K562 (cell line): Measurements from ENCODE around the gene AHNAK. TPM values are rescaled to one million over a fixed set of nuclear protein-coding genes. Genes with fewer than 3 reads are reported as not detected.

Experiments used
- ATAC-seq: fragments of 200-7000 bp; cut with Tn5 transposase; 3 replicates; pipeline ENCODE4 v1.9.1; 2020; ENCODE audit warnings: moderate library complexity
- BruUV-seq: library from RNA; stranded (reverse); fragments of 400-500 nt; replicated peaks from 2 replicates; lab custom pipeline; 2021; lab: Mats Ljungman, UMichigan
- CTCF ChIA-PET: fragments of 300-600 bp; formaldehyde crosslinking; extraction: SDS; loops from one replicate; lab custom pipeline; 2021; ENCODE audit warnings: low intra/inter-chr PET ratio; lab: Yijun Ruan, JAX
- POLR2A ChIA-PET: fragments of 300-600, 350-650 bp; sonication (Branson Sonifier 250); formaldehyde crosslinking; extraction: SDS; loops from one replicate; lab custom pipeline; 2021; ENCODE audit warnings: antibody characterized with exemption, inconsistent platforms; lab: Yijun Ruan, JAX
- DNase-seq, 4 experiments: peaks; one replicate each; pipeline versions ENCODE4 v3.0.0 to v3.0.0-alpha.2; 2011 to 2018; ENCODE audit warnings: low spot score in 3 of 4, mixed read lengths in 3 of 4; ENCODE audit errors: extremely low read depth in 1 of 4
- FAIRE-seq: peaks from 2 replicates; lab custom pipeline; 2011; peaks lifted over from hg19 to GRCh38; lab: Jason Lieb, UNC
- H2AFZ ChIP-seq: 2 replicates; pipeline ENCODE4 v1.6.0; 2011; ENCODE audit warnings: low read depth, low read length, control low read depth, inconsistent platforms
- H3K27ac ChIP-seq: fragments of 200-600 bp; 3 replicates; pipeline ENCODE4 v1.8.0; 2011; ENCODE audit warnings: low read depth, mild to moderate bottlenecking, control low read depth, inconsistent platforms, low read length, moderate library complexity, mixed read lengths; ENCODE audit errors: extremely low read depth
- H3K27me3 ChIP-seq, 2 experiments: fragments of 300-600 bp in 1 of 2; 2 replicates in 1 of 2; 3 replicates in 1 of 2; pipeline versions ENCODE4 v1.6.0 to v1.8.0; 2011; ENCODE audit warnings: inconsistent platforms in 2 of 2, low read length in 2 of 2, mild to moderate bottlenecking in 1 of 2, mixed read lengths in 1 of 2, moderate library complexity in 1 of 2; ENCODE audit not compliant: control insufficient read depth in 2 of 2, insufficient read depth in 2 of 2
- H3K36me3 ChIP-seq: fragments of 300-600 bp; 3 replicates; pipeline ENCODE4 v1.8.0; 2011; ENCODE audit warnings: mild to moderate bottlenecking, low read length, inconsistent platforms; ENCODE audit not compliant: control insufficient read depth, insufficient read depth
- H3K4me1 ChIP-seq, 2 experiments: fragments of 200-600 bp in 1 of 2; replicated peaks in 1 of 2; 2 replicates in 1 of 2; 3 replicates in 1 of 2; pipeline versions ENCODE4 v1.5.1 to v1.8.0; 2011; ENCODE audit warnings: inconsistent platforms in 2 of 2, low read length in 2 of 2, mild to moderate bottlenecking in 1 of 2, mixed read lengths in 1 of 2, moderate library complexity in 1 of 2; ENCODE audit not compliant: control insufficient read depth in 2 of 2, insufficient read depth in 2 of 2
- H3K4me2 ChIP-seq: 2 replicates; pipeline ENCODE4 v1.6.1; 2011; ENCODE audit warnings: low read length, control low read depth, inconsistent platforms, mixed read lengths; ENCODE audit not compliant: insufficient read depth
- H3K4me3 ChIP-seq: fragments of 200-600 bp; sonication (generic), shearing (Covaris generic); 2 replicates; pipeline ENCODE4 v1.5.1; 2016; ENCODE audit warnings: control low read depth, inconsistent platforms
- H3K79me2 ChIP-seq: fragments of 200-600 bp; 3 replicates; pipeline ENCODE4 v1.8.0; 2011; ENCODE audit warnings: low read length, inconsistent platforms; ENCODE audit not compliant: control insufficient read depth, insufficient read depth
- H3K9ac ChIP-seq, 2 experiments: 2 replicates each; pipeline versions ENCODE4 v1.6.0 to v1.6.1; 2011; ENCODE audit warnings: low read depth in 2 of 2, low read length in 2 of 2, control low read depth in 1 of 2, inconsistent platforms in 1 of 2, mild to moderate bottlenecking in 1 of 2, mixed read lengths in 1 of 2; ENCODE audit not compliant: insufficient read depth in 1 of 2
- H3K9me1 ChIP-seq: one replicate; pipeline ENCODE4 v1.6.0; 2011; ENCODE audit warnings: inconsistent platforms, mild to moderate bottlenecking, low read length, moderate library complexity; ENCODE audit not compliant: control insufficient read depth, insufficient read depth
- H3K9me3 ChIP-seq: replicated peaks from 2 replicates; pipeline ENCODE4 v1.5.1; 2011; ENCODE audit warnings: low read depth, low read length, inconsistent platforms; ENCODE audit not compliant: control insufficient read depth, insufficient read depth
- H4K20me1 ChIP-seq: replicated peaks from 2 replicates; pipeline ENCODE4 v1.6.1; 2011; ENCODE audit warnings: low read length, inconsistent platforms, mixed read lengths; ENCODE audit not compliant: control insufficient read depth, insufficient read depth
- BHLHE40 ChIP-seq: IDR thresholded peaks from 2 replicates; pipeline ENCODE4 v1.6.1; 2011; ENCODE audit warnings: low read length, improper control_type of control experiment
- CEBPB ChIP-seq: fragments of 450-650 bp; IDR thresholded peaks from 2 replicates; pipeline ENCODE4 v1.6.1; 2016; ENCODE audit warnings: missing genetic modification characterization, missing compliant biosample characterization
- CREM ChIP-seq: IDR thresholded peaks from 2 replicates; pipeline ENCODE4 v1.6.1; 2014; ENCODE audit warnings: antibody characterized with exemption, low read depth
- ETV5 ChIP-seq: sonication (generic); formaldehyde crosslinking; IDR thresholded peaks from 2 replicates; pipeline ENCODE4 v1.4.0; 2020; ENCODE audit warnings: low read depth, mild to moderate bottlenecking, missing genetic modification reagents
- FOSL1 ChIP-seq: fragments of 200-800 bp; sonication (Bioruptor generic); conservative IDR thresholded peaks from 2 replicates; pipeline ENCODE4 v1.6.1; 2016; ENCODE audit warnings: missing genetic modification characterization, missing compliant biosample characterization
- GTF2F1 ChIP-seq: IDR thresholded peaks from 2 replicates; pipeline ENCODE4 v1.6.1; 2011; ENCODE audit warnings: low read depth, low read length, improper control_type of control experiment
- LARP7 ChIP-seq: fragments of 450-650 bp; IDR thresholded peaks from 2 replicates; pipeline ENCODE4 v1.6.1; 2016
- ZBTB49 ChIP-seq: sonication (generic); formaldehyde crosslinking; IDR thresholded peaks from 2 replicates; pipeline ENCODE4 v1.8.0; 2022; ENCODE audit warnings: missing genetic modification reagents, mild to moderate bottlenecking, borderline replicate concordance
- ZNF316 ChIP-seq: fragments of 450-650 bp; IDR thresholded peaks from 2 replicates; pipeline ENCODE4 v1.6.1; 2016
- ZNF699 ChIP-seq: fragments of 250-450 bp; sonication (Bioruptor Pico); IDR thresholded peaks from 2 replicates; pipeline ENCODE4 v1.8.0; 2021; ENCODE audit warnings: mild to moderate bottlenecking, moderate library complexity; ENCODE audit not compliant: insufficient replicate concordance
- ZNF764 ChIP-seq: fragments of 250-450 bp; sonication (Bioruptor Pico); IDR thresholded peaks from 2 replicates; pipeline ENCODE4 v1.4.0; 2020; ENCODE audit warnings: low read depth, mild to moderate bottlenecking, moderate library complexity
- WGBS: fragments of 100-300 bp; shearing (Covaris generic); methylation state at CpG from one replicate; pipeline ENCODE4 v1.1.6; 2016; ENCODE audit warnings: low coverage, mixed read lengths; ENCODE audit not compliant: insufficient coverage; ENCODE audit errors: missing lambda C conversion rate; 5-methylcytosine and 5-hydroxymethylcytosine counted together
- in situ Hi-C: fragments of 300-500 bp; cut with MboI; formaldehyde crosslinking; loops from 4 replicates; pipeline ENCODE4 v1.15.0; 2018; ENCODE audit warnings: inconsistent platforms, mixed read lengths
- intact Hi-C: fragments of 100-400 bp; cut with micrococcal nuclease; formaldehyde crosslinking; loops from 2 replicates; pipeline ENCODE4 v1.14.2; 2022
- polyA plus RNA-seq, 8 experiments: library from polyadenylated mRNA; depleted of rRNA in 4 of 8; stranded (reverse) in 5 of 8; unstranded in 3 of 8; fragments of >200 nt; fragmentation: Nextera tagmentation in 2 of 8; fragmentation: Illumina TruSeq in 1 of 8; extraction: Ambion mirVana in 2 of 8; extraction: Trizol in 1 of 8; gene quantifications; 2 replicates each; pipeline versions ENCODE4 v1.2.1 to v1.2.3, GENCODE V29; 2011 to 2014; ENCODE audit warnings: inconsistent platforms in 1 of 8, missing spikeins in 1 of 8
- total RNA-seq, 7 experiments: library from RNA; depleted of rRNA in 6 of 7; stranded (reverse); fragments of >200 nt in 6 of 7; fragmentation: Illumina TruSeq in 2 of 7; extraction: Trizol in 2 of 7; gene quantifications; 2 replicates each; pipeline versions ENCODE4 v1.2.1 to v1.2.3, GENCODE V29; 2011 to 2021; ENCODE audit warnings: low replicate concordance in 1 of 7
- TF ChIP-seq, protein P1 (sequence below): fragments of 450-650 bp; IDR thresholded peaks from 2 replicates; pipeline ENCODE4 v1.6.1; 2017; ENCODE audit warnings: mild to moderate bottlenecking, moderate library complexity
- TF ChIP-seq, protein P2 (sequence below), 2 experiments: fragments of 450-650 bp in 1 of 2; sonication (generic) in 1 of 2; formaldehyde crosslinking in 1 of 2; IDR thresholded peaks in 1 of 2; conservative IDR thresholded peaks in 1 of 2; 2 replicates each; pipeline versions ENCODE4 v1.6.1 to v1.8.1; 2016 to 2023; ENCODE audit warnings: mild to moderate bottlenecking in 2 of 2, moderate library complexity in 2 of 2, inconsistent platforms in 1 of 2, missing genetic modification reagents in 1 of 2
- TF ChIP-seq, protein P3 (sequence below): fragments of 450-650 bp; IDR thresholded peaks from 2 replicates; pipeline ENCODE4 v1.6.1; 2016

Gene AHNAK
- total and polyA plus RNA-seq, 9 of the 15 experiments (the other 6 are each of a cell fraction or from before 2014, with no cell fraction given): 1.5 to 89.7 (median 45.0) TPM

DNA sequence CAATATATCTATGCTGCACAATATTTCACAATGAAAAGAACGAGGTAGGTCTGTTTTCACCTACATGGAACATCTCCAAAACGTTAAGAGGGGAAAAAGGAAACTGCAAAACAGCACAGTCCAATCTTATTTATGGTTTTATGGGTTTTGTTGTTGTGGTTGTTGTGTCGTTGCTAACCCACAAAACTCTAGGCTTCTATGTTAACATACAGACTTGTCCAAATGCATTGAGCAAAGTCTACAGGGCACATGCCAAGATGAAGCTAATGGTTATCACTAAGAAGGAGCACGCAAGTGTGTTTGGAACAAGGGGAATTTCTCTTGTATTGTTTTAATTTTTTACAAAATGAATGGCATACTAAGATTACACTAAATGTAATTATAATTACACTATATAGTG, 48.6 kb downstream of the AHNAK start (continued):
- TF ChIP-seq, protein P1, sequence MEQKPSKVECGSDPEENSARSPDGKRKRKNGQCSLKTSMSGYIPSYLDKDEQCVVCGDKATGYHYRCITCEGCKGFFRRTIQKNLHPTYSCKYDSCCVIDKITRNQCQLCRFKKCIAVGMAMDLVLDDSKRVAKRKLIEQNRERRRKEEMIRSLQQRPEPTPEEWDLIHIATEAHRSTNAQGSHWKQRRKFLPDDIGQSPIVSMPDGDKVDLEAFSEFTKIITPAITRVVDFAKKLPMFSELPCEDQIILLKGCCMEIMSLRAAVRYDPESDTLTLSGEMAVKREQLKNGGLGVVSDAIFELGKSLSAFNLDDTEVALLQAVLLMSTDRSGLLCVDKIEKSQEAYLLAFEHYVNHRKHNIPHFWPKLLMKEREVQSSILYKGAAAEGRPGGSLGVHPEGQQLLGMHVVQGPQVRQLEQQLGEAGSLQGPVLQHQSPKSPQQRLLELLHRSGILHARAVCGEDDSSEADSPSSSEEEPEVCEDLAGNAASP: no peak
- TF ChIP-seq, protein P2, sequence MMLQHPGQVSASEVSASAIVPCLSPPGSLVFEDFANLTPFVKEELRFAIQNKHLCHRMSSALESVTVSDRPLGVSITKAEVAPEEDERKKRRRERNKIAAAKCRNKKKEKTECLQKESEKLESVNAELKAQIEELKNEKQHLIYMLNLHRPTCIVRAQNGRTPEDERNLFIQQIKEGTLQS (IDR thresholded peaks at IDR 0.05): no peak
- TF ChIP-seq, protein P2 (CRISPR knock-in tag; conservative IDR thresholded peaks at IDR 0.05): no peak
- TF ChIP-seq GTF2F1: no peak

GRCh38 chr11:62497132-62497801, 49.3 kb downstream of the AHNAK start:
- FAIRE-seq (no peak), ATAC-seq (peak; percentile 5; the same call in 1 of the 3 replicates), DNase-seq (peak in 3 of 4 experiments; percentile 13 to 38 (median 27))
- H2AFZ ChIP-seq: no peak overlapping the region; the same call in none of the 2 replicates
- in situ Hi-C loops (no loop called here), intact Hi-C loops (no loop called here)
- no peak overlapping the region for H3K4me3 ChIP-seq
- no peaks in the 10 kb centered on the region for H3K9me1 ChIP-seq
- H3K27me3 ChIP-seq: no peaks in the 10 kb centered on the region
- ChIA-PET POLR2A (interaction anchor here (0.6 to 1.6 kb wide), 3 partner anchors 13 to 287 kb away, joined by 3 to 4 read pairs (median 3); no protein-coding TSS in a partner anchor), CTCF (no interaction called here)
- no peaks in the 10 kb centered on the region for H3K36me3 ChIP-seq
- H3K9me3 ChIP-seq: no peaks in the 10 kb centered on the region
- no peak overlapping the region for H3K27ac ChIP-seq
- H3K4me2 ChIP-seq: no peak overlapping the region
- no peaks in the 10 kb centered on the region for H3K79me2 ChIP-seq
- BruUV-seq: no TSS peak
- H3K4me1 ChIP-seq: peaks cover 31 to 40% of the 10 kb centered on the region in 2 experiments; a peak in 4 of 5 replicates
- H4K20me1 ChIP-seq: no peaks in the 10 kb centered on the region
- no peak overlapping the region for H3K9ac ChIP-seq
- 55% methylated on average over 7 of the region's 7 CpGs for WGBS
- TF ChIP-seq, protein P3, sequence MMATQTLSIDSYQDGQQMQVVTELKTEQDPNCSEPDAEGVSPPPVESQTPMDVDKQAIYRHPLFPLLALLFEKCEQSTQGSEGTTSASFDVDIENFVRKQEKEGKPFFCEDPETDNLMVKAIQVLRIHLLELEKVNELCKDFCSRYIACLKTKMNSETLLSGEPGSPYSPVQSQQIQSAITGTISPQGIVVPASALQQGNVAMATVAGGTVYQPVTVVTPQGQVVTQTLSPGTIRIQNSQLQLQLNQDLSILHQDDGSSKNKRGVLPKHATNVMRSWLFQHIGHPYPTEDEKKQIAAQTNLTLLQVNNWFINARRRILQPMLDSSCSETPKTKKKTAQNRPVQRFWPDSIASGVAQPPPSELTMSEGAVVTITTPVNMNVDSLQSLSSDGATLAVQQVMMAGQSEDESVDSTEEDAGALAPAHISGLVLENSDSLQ: peak; percentile 80
- TF ChIP-seq CEBPB (tag) (peak; percentile 71), ZNF699 (CRISPR knock-in tag) (no peak), FOSL1 (tag) (peak; percentile 50; the same call in 1 of the 2 replicates), ZNF764 (no peak), ETV5 (no peak), BHLHE40 (no peak), ZBTB49 (CRISPR knock-in tag) (no peak), LARP7 (no peak), ZNF316 (no peak), CREM (peak; percentile 34; the same call in 1 of the 2 replicates)
